ENCODE results near the gene TGFBR2.
A peak's percentile ranks its signal among the peaks of the same experiment; 100 is the strongest.

TGFBR2 gene

GRCh38 chr3:30662836-30663235, 56.4 kb downstream of the TGFBR2 start:
- H3K36me3 ChIP-seq, result peaks cover 72% of the 10 kb centered on the region
- TF ChIP-seq CTCF (IDR thresholded peaks at IDR 0.05), result no peak
- no peaks in the 10 kb centered on the region for H3K27me3 ChIP-seq
- peak overlapping the region; percentile 80 for H3K27ac ChIP-seq
- H3K4me1 ChIP-seq (ENCODE audit: control insufficient read depth in 1 of 2, insufficient read depth in 1 of 2, low read depth in 1 of 2, low read length in 1 of 2), result peaks cover 52 to 64% of the 10 kb centered on the region in 2 experiments
- no peak overlapping the region for H3K4me3 ChIP-seq (ENCODE audit: low read depth in 1 of 2, low read length in 1 of 2)
- H3K9me3 ChIP-seq, result no peaks in the 10 kb centered on the region

- Histone ChIP-seq H3K4me1 (ENCODE audit: control insufficient read depth in 1 of 2, insufficient read depth in 1 of 2, low read depth in 1 of 2, low read length in 1 of 2) (peaks cover 43 to 55% of the 10 kb centered on the region in 2 experiments), H3K36me3 (peaks cover 69% of the 10 kb centered on the region)
- TF ChIP-seq CTCF (IDR thresholded peaks at IDR 0.05), result no peak
These were observed 57.3 kb downstream of the TGFBR2 start for GRCh38 chr3:30663533-30664241.

GRCh38 chr3:30664459-30664858, 58.1 kb downstream of the TGFBR2 start:
- no peak for TF ChIP-seq CTCF (IDR thresholded peaks at IDR 0.05)
- H3K36me3 ChIP-seq, result peaks cover 66% of the 10 kb centered on the region
- H3K4me1 ChIP-seq (ENCODE audit: control insufficient read depth in 1 of 2, insufficient read depth in 1 of 2, low read depth in 1 of 2, low read length in 1 of 2), result peaks cover 35 to 47% of the 10 kb centered on the region in 2 experiments
- H3K9me3 ChIP-seq, result no peaks in the 10 kb centered on the region
- H3K27ac ChIP-seq, result peak overlapping the region; percentile 80
- no peaks in the 10 kb centered on the region for H3K27me3 ChIP-seq
- H3K4me3 ChIP-seq (ENCODE audit: low read depth in 1 of 2, low read length in 1 of 2), result peak overlapping the region in 1 of 2 experiments; percentile 0

More at GRCh38 chr3:30663533-30664241, 57.3 kb downstream of the TGFBR2 start:
- H3K9me3 ChIP-seq, result no peaks in the 10 kb centered on the region
- H3K4me3 ChIP-seq (ENCODE audit: low read depth in 1 of 2, low read length in 1 of 2), result peak overlapping the region in 1 of 2 experiments; percentile 0
- H3K27ac ChIP-seq, result peak overlapping the region; percentile 80
- H3K27me3 ChIP-seq, result no peaks in the 10 kb centered on the region

DNA sequence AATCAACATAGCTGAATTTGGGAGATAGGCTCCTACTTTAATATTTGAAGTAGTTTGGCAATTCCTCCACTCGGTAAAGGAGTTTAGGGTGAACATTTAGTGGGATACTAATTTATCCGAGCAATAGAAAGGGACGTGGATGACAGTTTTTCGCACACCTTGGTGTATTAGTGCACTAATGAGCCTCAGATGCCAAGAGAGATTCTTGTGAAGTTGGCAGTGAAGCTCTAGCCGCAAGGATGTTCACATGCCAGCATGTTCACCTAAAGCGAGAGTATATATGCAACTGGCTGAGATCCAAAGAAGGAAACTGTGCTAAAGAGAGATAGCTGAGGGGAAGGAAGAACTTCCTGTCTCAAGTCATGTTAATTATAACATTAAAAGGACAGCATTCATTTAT, 58.5 kb downstream of the TGFBR2 start:
- H3K4me3 ChIP-seq (ENCODE audit: low read depth in 1 of 2, low read length in 1 of 2), result peak overlapping the region in 1 of 2 experiments; percentile 0

DNA sequence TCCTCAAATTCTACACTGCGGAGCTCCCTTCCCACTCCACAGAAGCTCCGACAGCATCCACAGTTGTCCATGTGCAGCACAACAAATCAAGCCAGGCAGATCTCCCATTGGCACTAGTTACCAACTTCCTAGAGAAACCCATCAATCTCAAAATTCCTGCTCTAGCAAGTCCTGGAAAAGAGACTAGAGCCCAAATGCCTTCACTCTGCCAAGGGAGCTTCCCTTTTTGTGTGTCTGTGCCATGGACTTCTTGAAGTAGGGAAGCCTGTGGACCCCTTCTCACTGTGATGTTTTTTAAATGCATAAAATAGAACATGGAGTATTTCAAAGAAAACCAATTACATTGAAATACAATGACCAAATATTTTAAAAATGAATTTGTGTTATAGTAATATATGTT, 59.1 kb downstream of the TGFBR2 start:
- peaks cover 66% of the 10 kb centered on the region for H3K36me3 ChIP-seq
- peak overlapping the region; percentile 80 for H3K27ac ChIP-seq
- no peaks in the 10 kb centered on the region for H3K9me3 ChIP-seq
- TF ChIP-seq CTCF (IDR thresholded peaks at IDR 0.05), result no peak
- H3K4me1 ChIP-seq (ENCODE audit: control insufficient read depth in 1 of 2, insufficient read depth in 1 of 2, low read depth in 1 of 2, low read length in 1 of 2), result peaks cover 28 to 36% of the 10 kb centered on the region in 2 experiments
- no peaks in the 10 kb centered on the region for H3K27me3 ChIP-seq
- peak overlapping the region in 1 of 2 experiments; percentile 0 for H3K4me3 ChIP-seq (ENCODE audit: low read depth in 1 of 2, low read length in 1 of 2)

More for the DNA sequence above, 58.5 kb downstream of the TGFBR2 start:
- Histone ChIP-seq H3K9me3 (no peaks in the 10 kb centered on the region), H3K27me3 (no peaks in the 10 kb centered on the region), H3K36me3 (peaks cover 66% of the 10 kb centered on the region), H3K27ac (peak overlapping the region; percentile 80), H3K4me1 (ENCODE audit: control insufficient read depth in 1 of 2, insufficient read depth in 1 of 2, low read depth in 1 of 2, low read length in 1 of 2) (peaks cover 31 to 43% of the 10 kb centered on the region in 2 experiments)
- no peak for TF ChIP-seq CTCF (IDR thresholded peaks at IDR 0.05)
